H9 (cell line): ENCODE data around the gene PHF12. TPM values are rescaled to one million over a fixed set of nuclear protein-coding genes. Genes with fewer than 3 reads are reported as not detected.

Experiments
- DNase-seq: peaks from one replicate; pipeline ENCODE4 v3.0.0-alpha.2; 2017
- H2AFZ ChIP-seq: one replicate; pipeline ENCODE4 v1.6.1; 2013; ENCODE audit warnings: mild to moderate bottlenecking, low read length, control low read depth, moderate library complexity
- H2AK5ac ChIP-seq: 2 replicates; pipeline ENCODE4 v1.6.1; 2013; ENCODE audit warnings: low read length, control low read depth, mixed read lengths; ENCODE audit not compliant: insufficient read length
- H2BK120ac ChIP-seq: one replicate; pipeline ENCODE4 v1.6.1; 2013; ENCODE audit warnings: low read depth, mild to moderate bottlenecking, low read length, control low read depth, inconsistent platforms; ENCODE audit not compliant: poor library complexity, severe bottlenecking
- H2BK12ac ChIP-seq: 2 replicates; pipeline ENCODE4 v1.6.1; 2013; ENCODE audit warnings: low read length, control low read depth, mixed read lengths, low read depth; ENCODE audit not compliant: insufficient read length
- H2BK15ac ChIP-seq: 2 replicates; pipeline ENCODE4 v1.6.1; 2013; ENCODE audit warnings: low read depth, low read length, control low read depth
- H2BK20ac ChIP-seq: one replicate; pipeline ENCODE4 v1.6.1; 2013; ENCODE audit warnings: low read depth, mild to moderate bottlenecking, low read length, control low read depth, inconsistent platforms; ENCODE audit not compliant: poor library complexity, severe bottlenecking
- H2BK5ac ChIP-seq: 2 replicates; pipeline ENCODE4 v1.6.1; 2013; ENCODE audit warnings: low read length, control low read depth, mixed read lengths; ENCODE audit not compliant: insufficient read length
- H3K14ac ChIP-seq: 2 replicates; pipeline ENCODE4 v1.6.1; 2013; ENCODE audit warnings: low read length, control low read depth; ENCODE audit not compliant: insufficient read depth
- H3K18ac ChIP-seq: 2 replicates; pipeline ENCODE4 v1.6.1; 2013; ENCODE audit warnings: low read depth, mild to moderate bottlenecking, mixed read lengths, low read length, control low read depth; ENCODE audit not compliant: insufficient read length
- H3K23ac ChIP-seq: 2 replicates; pipeline ENCODE4 v1.6.1; 2013; ENCODE audit warnings: low read length, control low read depth, mixed read lengths, low read depth; ENCODE audit not compliant: insufficient read length
- H3K23me2 ChIP-seq: 2 replicates; pipeline ENCODE4 v1.6.1; 2013; ENCODE audit warnings: low read depth, mild to moderate bottlenecking, mixed read lengths, low read length, control low read depth; ENCODE audit not compliant: insufficient read length, poor library complexity, severe bottlenecking
- H3K27ac ChIP-seq: 2 replicates; pipeline ENCODE4 v1.5.1; 2013; ENCODE audit warnings: low read length, control low read depth, mixed read lengths, low read depth; ENCODE audit not compliant: insufficient read length
- H3K27me3 ChIP-seq: 2 replicates; pipeline ENCODE4 v1.6.1; 2013; ENCODE audit warnings: low read length, control low read depth, inconsistent platforms; ENCODE audit not compliant: insufficient read depth
- H3K4ac ChIP-seq: 2 replicates; pipeline ENCODE4 v1.6.1; 2013; ENCODE audit warnings: low read depth, mild to moderate bottlenecking, control low read depth, inconsistent platforms, low read length, moderate library complexity
- H3K4me1 ChIP-seq: 2 replicates; pipeline ENCODE4 v1.6.1; 2013; ENCODE audit warnings: low read length, control low read depth, inconsistent platforms; ENCODE audit not compliant: insufficient read depth
- H3K4me2 ChIP-seq: 2 replicates; pipeline ENCODE4 v1.6.1; 2013; ENCODE audit warnings: low read length, control low read depth, mixed read lengths; ENCODE audit not compliant: insufficient read length, insufficient read depth
- H3K56ac ChIP-seq: 2 replicates; pipeline ENCODE4 v1.6.1; 2013; ENCODE audit warnings: low read depth, mild to moderate bottlenecking, mixed read lengths, low read length, control low read depth; ENCODE audit not compliant: insufficient read length
- H3K79me1 ChIP-seq: 2 replicates; pipeline ENCODE4 v1.6.1; 2013; ENCODE audit warnings: low read depth, mild to moderate bottlenecking, moderate library complexity, low read length, control low read depth, inconsistent platforms; ENCODE audit not compliant: insufficient read depth, poor library complexity, severe bottlenecking
- H3K79me2 ChIP-seq: 2 replicates; pipeline ENCODE4 v1.6.1; 2013; ENCODE audit warnings: low read length, control low read depth, inconsistent platforms; ENCODE audit not compliant: insufficient read depth
- H3K9ac ChIP-seq: 2 replicates; pipeline ENCODE4 v1.6.1; 2013; ENCODE audit warnings: low read length, control low read depth, mixed read lengths; ENCODE audit not compliant: insufficient read length; ENCODE audit errors: extremely low read depth
- H3K9me3 ChIP-seq: one replicate; pipeline ENCODE4 v1.6.1; 2013; ENCODE audit warnings: low read depth, low read length, inconsistent platforms; ENCODE audit not compliant: control insufficient read depth
- H3T11ph ChIP-seq: one replicate; pipeline ENCODE4 v1.6.1; 2013; ENCODE audit warnings: mild to moderate bottlenecking, low read length, control low read depth, inconsistent platforms
- H4K20me1 ChIP-seq: one replicate; pipeline ENCODE4 v1.6.1; 2013; ENCODE audit not compliant: control insufficient read depth, insufficient read length, insufficient read depth
- H4K5ac ChIP-seq: 2 replicates; pipeline ENCODE4 v1.6.1; 2013; ENCODE audit warnings: low read depth, mild to moderate bottlenecking, mixed read lengths, low read length, control low read depth; ENCODE audit not compliant: insufficient read length
- H4K8ac ChIP-seq: replicated peaks from 2 replicates; pipeline ENCODE4 v1.6.1; 2013; ENCODE audit warnings: low read length, control low read depth, mixed read lengths, low read depth; ENCODE audit not compliant: insufficient read length
- H4K91ac ChIP-seq: 2 replicates; pipeline ENCODE4 v1.6.1; 2013; ENCODE audit warnings: low read depth, mild to moderate bottlenecking, moderate library complexity, mixed read lengths, low read length, control low read depth; ENCODE audit not compliant: insufficient read length
- H3K27ac Mint-ChIP-seq, 3 experiments: 2 replicates in 2 of 3; 3 replicates in 1 of 3; pipeline ENCODE4 v1.8.0; 2020 to 2021; ENCODE audit warnings: mixed read lengths in 3 of 3, mild to moderate bottlenecking in 1 of 3, moderate library complexity in 1 of 3
- H3K27me3 Mint-ChIP-seq: 2 replicates; pipeline ENCODE4 v1.8.0; 2021; ENCODE audit warnings: low read depth, mild to moderate bottlenecking, moderate library complexity, mixed read lengths
- H3K36me3 Mint-ChIP-seq, 3 experiments: 2 replicates in 2 of 3; 3 replicates in 1 of 3; pipeline ENCODE4 v1.8.0; 2020 to 2021; ENCODE audit warnings: low read depth in 3 of 3, mixed read lengths in 3 of 3; ENCODE audit not compliant: insufficient read depth in 1 of 3
- H3K4me1 Mint-ChIP-seq, 2 experiments: 2 replicates each; pipeline ENCODE4 v1.8.0; 2020; ENCODE audit warnings: mixed read lengths in 2 of 2
- H3K4me3 Mint-ChIP-seq, 2 experiments: 2 replicates in 1 of 2; 3 replicates in 1 of 2; pipeline ENCODE4 v1.8.0; 2020 to 2021; ENCODE audit warnings: mild to moderate bottlenecking in 2 of 2, mixed read lengths in 2 of 2, moderate library complexity in 1 of 2
- H3K9me3 Mint-ChIP-seq, 2 experiments: 2 replicates in 1 of 2; 3 replicates in 1 of 2; pipeline ENCODE4 v1.8.0; 2020; ENCODE audit warnings: mild to moderate bottlenecking in 2 of 2, mixed read lengths in 2 of 2, moderate library complexity in 1 of 2
- CTCF ChIP-seq: fragments of 200-600 bp; sonication (generic); conservative IDR thresholded peaks from 3 replicates; pipeline ENCODE4 v1.8.0; 2021; ENCODE audit warnings: antibody characterized with exemption, mild to moderate bottlenecking
- WGBS: extraction: QIAGEN DNeasy Blood & Tissue Kit; methylation state at CpG from one replicate; pipeline ENCODE4 v1.1.7; 2013; ENCODE audit warnings: missing lambda C conversion rate, low lambda C conversion rate, mixed read lengths; ENCODE audit not compliant: insufficient read length; ENCODE audit errors: extremely low coverage; 5-methylcytosine and 5-hydroxymethylcytosine counted together
- total RNA-seq: library from RNA; stranded (reverse); gene quantifications from 2 replicates; pipeline ENCODE4 v1.2.1, GENCODE V29; 2021

Gene PHF12
- total RNA-seq, 1 experiment from 2014 or later: 62.1 TPM

- H3K4me1 ChIP-seq: no peaks in the 10 kb centered on the region
- H3K4me3 Mint-ChIP-seq: no peak overlapping the region; a peak in 1 of 5 replicates
- no peaks in the 10 kb centered on the region for H3K79me1 ChIP-seq
- H2BK5ac ChIP-seq: no peak overlapping the region
- no peak overlapping the region for H2BK20ac ChIP-seq
- no peak overlapping the region for H2BK15ac ChIP-seq
- H4K20me1 ChIP-seq: peaks cover 4% of the 10 kb centered on the region
- H3K18ac ChIP-seq: no peak overlapping the region
- no peak overlapping the region for H3T11ph ChIP-seq
- H4K91ac ChIP-seq: no peak overlapping the region
- WGBS: no CpG with 5 or more reads among the region's 7 CpGs
- H3K9me3 ChIP-seq: no peaks in the 10 kb centered on the region
- no peak overlapping the region for H2BK12ac ChIP-seq
- no peaks in the 10 kb centered on the region for H3K79me2 ChIP-seq
- no peak overlapping the region for H2BK120ac ChIP-seq
- no peak for DNase-seq
- no peak overlapping the region for H2AFZ ChIP-seq
- no peak overlapping the region; a peak in 1 of 7 replicates for H3K27ac Mint-ChIP-seq
- no peaks in the 10 kb centered on the region for H3K23me2 ChIP-seq
- no peak overlapping the region for H3K56ac ChIP-seq
- no peak overlapping the region for H3K14ac ChIP-seq
- no peak overlapping the region for H3K4me2 ChIP-seq
- H4K5ac ChIP-seq: no peak overlapping the region
- H3K9me3 Mint-ChIP-seq: no peaks in the 10 kb centered on the region
- H3K27me3 Mint-ChIP-seq: peaks cover 2% of the 10 kb centered on the region; the same call in 1 of the 2 replicates
- H4K8ac ChIP-seq: no peak overlapping the region
- no peak overlapping the region for H2AK5ac ChIP-seq
- no peak for TF ChIP-seq CTCF
- peaks cover 20 to 38% (median 27%) of the 10 kb centered on the region in 3 experiments for H3K36me3 Mint-ChIP-seq
- no peak overlapping the region for H3K9ac ChIP-seq
- no peaks in the 10 kb centered on the region for H3K27me3 ChIP-seq
- H3K4me1 Mint-ChIP-seq: peaks cover 5 to 7% of the 10 kb centered on the region in 2 experiments
- no peak overlapping the region for H3K4ac ChIP-seq
- H3K23ac ChIP-seq: no peak overlapping the region
- no peak overlapping the region for H3K27ac ChIP-seq
Observed at GRCh38 chr17:28888832-28889231, 62.5 kb downstream of the PHF12 start.
